Lung (tissue), 12 donors: ENCODE results near the gene IL27RA. TPM values are rescaled to one million over a fixed set of nuclear protein-coding genes. Genes with fewer than 3 reads are reported as not detected.

Experiments
- ATAC-seq: fragments of 200-7000 bp; cut with Tn5 transposase; one replicate; pipeline ENCODE4 v1.9.1; 2020; ENCODE audit warnings: moderate number of reproducible peaks; ENCODE audit not compliant: insufficient read depth, low FRiP score
- DNase-seq, 3 donors: peaks; one replicate each; pipeline ENCODE4 v3.0.0-alpha.2; 2013 to 2017
- H3K27ac ChIP-seq, 2 donors: one replicate each; pipeline ENCODE4 v1.5.1; 2013; ENCODE audit warnings: mild to moderate bottlenecking in 2 of 2, moderate library complexity in 2 of 2, control low read depth in 1 of 2, inconsistent platforms in 1 of 2, low read depth in 1 of 2, low read length in 1 of 2
- H3K27me3 ChIP-seq, 3 donors: one replicate each; pipeline ENCODE4 v1.5.1; 2013; ENCODE audit warnings: low read length in 2 of 3; ENCODE audit not compliant: control insufficient read depth in 3 of 3, insufficient read depth in 3 of 3
- H3K36me3 ChIP-seq, 4 donors: one replicate each; pipeline ENCODE4 v1.5.1; 2013; ENCODE audit warnings: low read length in 4 of 4, mild to moderate bottlenecking in 1 of 4, moderate library complexity in 1 of 4; ENCODE audit not compliant: control insufficient read depth in 4 of 4, insufficient read depth in 4 of 4
- H3K4me1 ChIP-seq, 5 donors: one replicate each; pipeline ENCODE4 v1.5.1; 2013; ENCODE audit warnings: low read length in 5 of 5, mild to moderate bottlenecking in 2 of 5, moderate library complexity in 1 of 5; ENCODE audit not compliant: control insufficient read depth in 5 of 5, insufficient read depth in 5 of 5
- H3K4me3 ChIP-seq: one replicate; pipeline ENCODE4 v1.5.1; 2013; ENCODE audit warnings: mild to moderate bottlenecking, control low read depth, moderate library complexity
- H3K9ac ChIP-seq, 2 donors: one replicate each; pipeline ENCODE4 v1.5.1; 2013; ENCODE audit warnings: low read length in 2 of 2, control low read depth in 1 of 2; ENCODE audit not compliant: insufficient read depth in 1 of 2
- H3K9me3 ChIP-seq, 4 donors: one replicate each; pipeline ENCODE4 v1.5.1; 2013; ENCODE audit warnings: low read length in 3 of 4, mild to moderate bottlenecking in 1 of 4, moderate library complexity in 1 of 4; ENCODE audit not compliant: control insufficient read depth in 4 of 4, insufficient read depth in 3 of 4
- WGBS, 2 donors: extraction: QIAGEN DNeasy Blood & Tissue Kit; methylation state at CpG; one replicate each; pipeline ENCODE4 v1.1.7; 2013; 5-methylcytosine and 5-hydroxymethylcytosine counted together
- polyA plus RNA-seq, 2 donors: library from polyadenylated mRNA; stranded (reverse); fragments of 200-250 nt; gene quantifications; one replicate each; pipeline ENCODE4 v1.2.1, GENCODE V29; 2013
- total RNA-seq, 2 donors: library from RNA; depleted of rRNA in 1 of 2; stranded (reverse); fragments of >200 nt in 1 of 2; gene quantifications; one replicate each; pipeline ENCODE4 v1.2.1, GENCODE V29; 2014 to 2021
- TF ChIP-seq, protein P1 (sequence below): IDR thresholded peaks from 2 replicates; pipeline ENCODE4 v1.5.1; 2012; ENCODE audit warnings: mild to moderate bottlenecking; ENCODE audit errors: control extremely low read depth, extremely low read depth
- donor health status: control.
- donor health status: control.
- donor health status: Bipolar disorder and iron deficiency.
- donor health status: healthy.
- donor health status: DM: yes; HTN: yes; CAD: no.

IL27RA gene
- total and polyA plus RNA-seq, 4 donors = 7.0 to 22.7 (median 15.0) TPM

DNA sequence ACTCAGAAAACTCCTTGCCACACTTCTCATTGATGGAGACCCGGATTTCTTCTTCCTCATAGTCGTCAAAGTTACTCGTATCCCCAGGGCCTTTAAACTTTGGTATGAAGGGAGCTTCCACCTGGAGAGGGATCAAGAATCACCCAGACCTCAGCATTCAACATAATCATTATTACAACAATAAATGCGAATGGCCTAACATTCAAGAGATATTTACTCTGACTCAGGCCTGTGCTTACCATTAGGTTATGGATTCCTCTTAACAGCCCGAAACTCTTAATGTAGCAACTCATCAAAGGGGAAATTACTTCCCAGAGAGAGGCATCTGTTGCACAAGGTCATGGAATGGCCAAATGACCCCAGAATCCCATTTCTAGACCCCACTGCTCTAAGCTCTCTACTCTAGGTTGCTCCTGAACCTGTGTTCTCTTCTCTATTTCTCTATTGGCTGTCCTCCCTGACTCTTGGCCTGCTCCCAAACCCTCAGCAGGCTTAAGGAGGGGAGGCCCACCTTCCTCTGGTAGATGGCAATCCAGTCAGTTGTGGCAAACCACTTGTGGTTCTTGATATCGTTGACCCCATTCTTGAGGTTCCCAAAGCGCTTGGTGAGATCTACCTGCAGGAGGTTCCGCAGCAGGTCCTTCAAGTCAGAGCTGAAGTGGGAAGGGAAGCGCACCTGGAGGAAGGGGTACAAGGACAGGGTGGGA is 61.7 kb downstream of the IL27RA start:
- peaks cover 0 to 9% (median 2%) of the 10 kb centered on the region in 4 donors for H3K9me3 ChIP-seq
- H3K4me3 ChIP-seq = no peak overlapping the region
- H3K27ac ChIP-seq = no peak overlapping the region
- 87 to 89% methylated on average over 9 of the region's 9 CpGs for WGBS, 2 donors
- DNase-seq (no peak), ATAC-seq (no peak)
- H3K27me3 ChIP-seq = no peaks in the 10 kb centered on the region
- TF ChIP-seq, protein P1, sequence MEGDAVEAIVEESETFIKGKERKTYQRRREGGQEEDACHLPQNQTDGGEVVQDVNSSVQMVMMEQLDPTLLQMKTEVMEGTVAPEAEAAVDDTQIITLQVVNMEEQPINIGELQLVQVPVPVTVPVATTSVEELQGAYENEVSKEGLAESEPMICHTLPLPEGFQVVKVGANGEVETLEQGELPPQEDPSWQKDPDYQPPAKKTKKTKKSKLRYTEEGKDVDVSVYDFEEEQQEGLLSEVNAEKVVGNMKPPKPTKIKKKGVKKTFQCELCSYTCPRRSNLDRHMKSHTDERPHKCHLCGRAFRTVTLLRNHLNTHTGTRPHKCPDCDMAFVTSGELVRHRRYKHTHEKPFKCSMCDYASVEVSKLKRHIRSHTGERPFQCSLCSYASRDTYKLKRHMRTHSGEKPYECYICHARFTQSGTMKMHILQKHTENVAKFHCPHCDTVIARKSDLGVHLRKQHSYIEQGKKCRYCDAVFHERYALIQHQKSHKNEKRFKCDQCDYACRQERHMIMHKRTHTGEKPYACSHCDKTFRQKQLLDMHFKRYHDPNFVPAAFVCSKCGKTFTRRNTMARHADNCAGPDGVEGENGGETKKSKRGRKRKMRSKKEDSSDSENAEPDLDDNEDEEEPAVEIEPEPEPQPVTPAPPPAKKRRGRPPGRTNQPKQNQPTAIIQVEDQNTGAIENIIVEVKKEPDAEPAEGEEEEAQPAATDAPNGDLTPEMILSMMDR = no peak
- H3K36me3 ChIP-seq = peaks cover 11 to 32% (median 20%) of the 10 kb centered on the region in 4 donors
- peaks cover 0 to 9% (median 0%) of the 10 kb centered on the region in 5 donors for H3K4me1 ChIP-seq
- no peak overlapping the region for H3K9ac ChIP-seq

DNA sequence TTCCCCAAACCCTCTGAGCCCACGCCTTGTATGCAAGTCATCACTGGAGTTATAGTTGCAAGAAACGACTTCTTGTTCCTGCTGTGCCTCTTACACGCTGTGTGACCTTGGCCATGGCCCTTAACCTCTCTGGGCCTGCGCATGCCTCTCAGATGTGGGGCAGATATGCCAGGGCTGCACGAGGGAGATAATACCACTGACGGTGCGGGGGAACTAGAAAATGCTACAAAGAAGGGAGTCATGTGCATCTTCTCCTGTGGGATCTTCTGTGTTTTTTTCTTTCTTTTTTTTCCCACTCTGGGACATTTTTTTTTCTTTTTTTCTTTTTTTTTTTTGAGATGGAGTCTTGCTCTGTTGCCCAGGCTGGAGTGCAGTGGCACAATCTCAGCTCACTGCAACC is 63.3 kb downstream of the IL27RA start:
- Histone ChIP-seq H3K9me3 (peaks cover 0 to 9% (median 2%) of the 10 kb centered on the region in 4 donors), H3K4me1 (no peaks in the 10 kb centered on the region), H3K9ac (no peak overlapping the region), H3K27ac (no peak overlapping the region), H3K27me3 (no peaks in the 10 kb centered on the region), H3K4me3 (no peak overlapping the region), H3K36me3 (peaks cover 14 to 28% (median 17%) of the 10 kb centered on the region in 4 donors)
- DNase-seq (no peak), ATAC-seq (no peak)
- 90 to 91% methylated on average over 7 of the region's 7 CpGs for WGBS, 2 donors
- TF ChIP-seq, protein P1 = no peak

DNA sequence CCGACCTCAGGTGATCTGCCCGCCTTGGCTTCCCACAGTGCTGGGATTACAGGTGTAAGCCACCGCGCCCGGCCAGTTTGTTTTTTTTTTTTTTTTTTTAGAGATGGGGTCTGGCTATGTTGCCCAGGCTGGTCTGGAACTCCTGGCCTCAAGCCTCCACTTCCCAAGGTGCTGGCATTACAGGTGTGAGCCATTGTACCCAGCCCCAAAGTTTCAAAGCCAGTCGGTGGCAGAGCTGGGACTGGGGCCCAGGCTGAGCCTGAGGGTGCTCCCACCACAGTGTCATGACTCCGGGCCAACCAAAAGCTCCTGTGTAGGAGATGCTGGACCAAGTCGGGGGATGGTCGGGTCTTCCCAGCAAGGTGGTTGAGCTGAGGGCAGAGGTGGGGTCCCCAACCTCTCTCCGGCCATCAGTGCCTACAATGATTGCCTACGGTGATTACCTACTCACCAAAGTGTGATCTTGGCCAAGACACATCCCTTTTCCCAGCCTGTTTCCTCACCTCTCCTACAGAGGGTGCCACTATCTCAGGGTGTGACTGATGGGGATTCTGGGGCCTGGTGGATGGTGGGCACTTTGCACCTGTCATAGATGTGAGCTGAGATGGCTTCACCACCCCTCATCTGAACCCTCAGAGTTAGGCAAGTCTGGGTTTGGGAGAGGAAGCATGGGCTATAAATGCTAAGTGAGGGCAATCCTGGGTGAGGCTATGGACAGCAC is 64.9 kb downstream of the IL27RA start:
- TF ChIP-seq, protein P1 = no peak
- Histone ChIP-seq H3K4me3 (no peak overlapping the region), H3K27me3 (no peaks in the 10 kb centered on the region), H3K27ac (no peak overlapping the region), H3K9me3 (peaks cover 0 to 9% (median 2%) of the 10 kb centered on the region in 4 donors), H3K4me1 (no peaks in the 10 kb centered on the region), H3K9ac (no peak overlapping the region), H3K36me3 (peaks cover 14 to 28% (median 22%) of the 10 kb centered on the region in 4 donors)
- DNase-seq = no peak
- WGBS, 2 donors = 95 to 98% methylated on average over 11 of the region's 11 CpGs
- no peak for ATAC-seq
